ENCODE data around the gene MLN. TPM values are rescaled to one million over a fixed set of nuclear protein-coding genes. Genes with fewer than 3 reads are reported as not detected.
"Not testable (repeated sequence)": the region's sequence is repeated elsewhere in the genome, so short reads cannot be mapped to it uniquely, and the experiment has no call there.

MLN gene
- total RNA-seq, 1 donor from 2014 or later, result not detected

- no peak for DNase-seq (ENCODE audit: low spot score)
Measured at GRCh38 chr6:33836806-33837469, 33.1 kb upstream of the MLN start.

GRCh38 chr6:33834401-33835392 lies 30.9 kb upstream of the MLN start:
- no peak for DNase-seq (ENCODE audit: low spot score)

- DNase-seq (ENCODE audit: low spot score), result no peak
Measured at GRCh38 chr6:33833599-33833998, 29.8 kb upstream of the MLN start.

- not testable (repeated sequence) for DNase-seq (ENCODE audit: low spot score)
Measured at GRCh38 chr6:33832831-33833230, 29.0 kb upstream of the MLN start.

- DNase-seq (ENCODE audit: low spot score), result not testable (repeated sequence)
Measured at GRCh38 chr6:33831725-33832124, 27.9 kb upstream of the MLN start.

GRCh38 chr6:33830635-33831240 lies 26.9 kb upstream of the MLN start:
- DNase-seq (ENCODE audit: low spot score), result no peak

- DNase-seq (ENCODE audit: low spot score), result no peak
Measured at GRCh38 chr6:33828764-33829731, 25.2 kb upstream of the MLN start.

GRCh38 chr6:33828452-33828763 lies 24.6 kb upstream of the MLN start:
- no peak for DNase-seq (ENCODE audit: low spot score)

- DNase-seq (ENCODE audit: low spot score), result no peak
Measured at GRCh38 chr6:33827546-33828451, 24.0 kb upstream of the MLN start.

GRCh38 chr6:33826537-33826936 lies 22.7 kb upstream of the MLN start:
- no peak for DNase-seq (ENCODE audit: low spot score)

- no peak for DNase-seq (ENCODE audit: low spot score)
Measured at GRCh38 chr6:33824461-33825154, 20.8 kb upstream of the MLN start.

GRCh38 chr6:33823806-33824205 lies 20.0 kb upstream of the MLN start:
- DNase-seq (ENCODE audit: low spot score), result no peak

- no peak for DNase-seq (ENCODE audit: low spot score)
Measured at GRCh38 chr6:33822575-33823395, 19.0 kb upstream of the MLN start.

GRCh38 chr6:33820784-33821520 lies 17.1 kb upstream of the MLN start:
- DNase-seq (ENCODE audit: low spot score), result no peak

- no peak for DNase-seq (ENCODE audit: low spot score)
Measured at GRCh38 chr6:33820243-33820642, 16.4 kb upstream of the MLN start.

GRCh38 chr6:33819021-33819420 lies 15.2 kb upstream of the MLN start:
- DNase-seq (ENCODE audit: low spot score), result no peak

GRCh38 chr6:33818293-33818692 lies 14.5 kb upstream of the MLN start:
- no peak for DNase-seq (ENCODE audit: low spot score)

- DNase-seq (ENCODE audit: low spot score), result no peak
Measured at GRCh38 chr6:33817489-33817888, 13.7 kb upstream of the MLN start.

Measured in mesenteric fat pad (tissue), 1 donor.